Upper lobe of left lung (tissue), 4 donors: ENCODE measurements around the gene ARHGAP11A.

ENCODE experiments used
- CTCF ChIP-seq, 6 experiments: fragments of 450-650 bp in 4 of 6; fragments of 200-600 bp in 2 of 6; sonication (generic) in 2 of 6; IDR thresholded peaks; one replicate each; pipeline ENCODE4 v1.5.1; 2016 to 2019; ENCODE audit warnings: antibody characterized with exemption in 6 of 6
- POLR2A ChIP-seq, 4 donors: fragments of 450-650 bp; IDR thresholded peaks; one replicate each; pipeline ENCODE4 v1.5.1; 2016 to 2017; ENCODE audit warnings: antibody characterized with exemption in 4 of 4, mild to moderate bottlenecking in 2 of 4
- POLR2AphosphoS5 ChIP-seq, 2 donors: sonication (generic); formaldehyde crosslinking; IDR thresholded peaks; one replicate each; pipeline ENCODE4 v1.5.1; 2017; ENCODE audit warnings: antibody characterized with exemption in 2 of 2

- no peak for TF ChIP-seq CTCF (IDR thresholded peaks at IDR 0.05)
- TF ChIP-seq POLR2AphosphoS5 (IDR thresholded peaks at IDR 0.05) = no peak
- TF ChIP-seq POLR2A (IDR thresholded peaks at IDR 0.05) = no peak
Measured at GRCh38 chr15:32676169-32676568, 60.9 kb downstream of the ARHGAP11A start.
